Kidney epithelial cell (primary cell): ENCODE data around the gene CHIT1. TPM values are rescaled to one million over a fixed set of nuclear protein-coding genes. Genes with fewer than 3 reads are reported as not detected.

Source experiments
- DNase-seq: peaks from one replicate; pipeline ENCODE4 v3.0.0-alpha.2; 2010; ENCODE audit warnings: low read depth
- H3K27me3 ChIP-seq: 2 replicates; pipeline ENCODE4 v1.6.0; 2011; ENCODE audit warnings: low read length; ENCODE audit not compliant: control insufficient read depth, insufficient read depth
- H3K36me3 ChIP-seq: 2 replicates; pipeline ENCODE4 v1.5.1; 2011; ENCODE audit warnings: low read length; ENCODE audit not compliant: control insufficient read depth, insufficient read depth
- H3K4me3 ChIP-seq: 2 replicates; pipeline ENCODE4 v1.5.1; 2011; ENCODE audit warnings: low read depth, mild to moderate bottlenecking, control low read depth, low read length
- CTCF ChIP-seq: IDR thresholded peaks from 2 replicates; pipeline ENCODE4 v1.5.1; 2011; ENCODE audit warnings: mild to moderate bottlenecking, moderate library complexity, low read length, control low read depth, inconsistent platforms; ENCODE audit not compliant: insufficient read depth, poor library complexity, severe bottlenecking
- total RNA-seq: library from RNA; depleted of rRNA; stranded (reverse); fragments of >200 nt; gene quantifications from 2 replicates; pipeline ENCODE4 v1.2.3, GENCODE V29; 2015

The CHIT1 gene
- total RNA-seq, 1 donor from 2014 or later, result not detected

- no peaks in the 10 kb centered on the region for H3K27me3 ChIP-seq
- no peak overlapping the region for H3K4me3 ChIP-seq
- no peak for DNase-seq
- no peak for TF ChIP-seq CTCF
- no peaks in the 10 kb centered on the region for H3K36me3 ChIP-seq
Measured at GRCh38 chr1:203271962-203272632, 42.6 kb upstream of the CHIT1 start.

GRCh38 chr1:203271018-203271743 is 41.7 kb upstream of the CHIT1 start:
- H3K4me3 ChIP-seq, result no peak overlapping the region
- no peaks in the 10 kb centered on the region for H3K36me3 ChIP-seq
- H3K27me3 ChIP-seq, result no peaks in the 10 kb centered on the region
- DNase-seq, result no peak
- no peak for TF ChIP-seq CTCF

- TF ChIP-seq CTCF, result no peak
- DNase-seq, result no peak
- Histone ChIP-seq H3K4me3 (no peak overlapping the region), H3K27me3 (no peaks in the 10 kb centered on the region), H3K36me3 (no peaks in the 10 kb centered on the region)
Measured at GRCh38 chr1:203270448-203270847, 41.0 kb upstream of the CHIT1 start.

GRCh38 chr1:203269654-203270020 is 40.2 kb upstream of the CHIT1 start:
- Histone ChIP-seq H3K27me3 (no peaks in the 10 kb centered on the region), H3K4me3 (no peak overlapping the region), H3K36me3 (no peaks in the 10 kb centered on the region)
- TF ChIP-seq CTCF, result no peak
- no peak for DNase-seq

GRCh38 chr1:203268901-203269653 is 39.6 kb upstream of the CHIT1 start:
- no peak for DNase-seq
- Histone ChIP-seq H3K27me3 (no peaks in the 10 kb centered on the region), H3K4me3 (no peak overlapping the region), H3K36me3 (no peaks in the 10 kb centered on the region)
- TF ChIP-seq CTCF, result peak; percentile 92
